ENCODE measurements around the gene ZDHHC20. TPM values are rescaled to one million over a fixed set of nuclear protein-coding genes. Genes with fewer than 3 reads are reported as not detected.

The ZDHHC20 gene
- total RNA-seq, 1 experiment from 2014 or later = 69.1 TPM

GRCh38 chr13:21364357-21364756 lies 94.7 kb downstream of the ZDHHC20 start:
- no peaks in the 10 kb centered on the region for H3K23me2 ChIP-seq (ENCODE audit: insufficient read length, low read depth, low read length, poor library complexity, severe bottlenecking)
- no peak overlapping the region for H3K4ac ChIP-seq (ENCODE audit: low read depth, low read length)
- no peaks in the 10 kb centered on the region for H3K27me3 ChIP-seq (ENCODE audit: insufficient read depth, low read length)
- no peak overlapping the region for H3K4me2 ChIP-seq (ENCODE audit: insufficient read depth, insufficient read length, low read length)
- H2BK20ac ChIP-seq (ENCODE audit: low read depth, low read length, poor library complexity, severe bottlenecking) = no peak overlapping the region
- no CpG with 5 or more reads among the region's 7 CpGs for WGBS (ENCODE audit: extremely low coverage, insufficient read length, low lambda C conversion rate)
- no peak overlapping the region for H2AFZ ChIP-seq (ENCODE audit: low read length)
- no peak overlapping the region for H3K23ac ChIP-seq (ENCODE audit: insufficient read length, low read depth, low read length)
- no peak overlapping the region for H4K5ac ChIP-seq (ENCODE audit: insufficient read length, low read depth, low read length)
- no peak for DNase-seq
- H3K79me1 ChIP-seq (ENCODE audit: insufficient read depth, low read depth, low read length, poor library complexity, severe bottlenecking) = no peaks in the 10 kb centered on the region
- H3K9ac ChIP-seq (ENCODE audit: extremely low read depth, insufficient read length, low read length) = no peak overlapping the region
- H2BK5ac ChIP-seq (ENCODE audit: insufficient read length, low read length) = no peak overlapping the region
- H3K36me3 Mint-ChIP-seq (ENCODE audit: insufficient read depth in 1 of 3, low read depth in 3 of 3) = no peaks in the 10 kb centered on the region; a peak in 1 of 7 replicates
- H3K27me3 Mint-ChIP-seq (ENCODE audit: low read depth) = peaks cover 1% of the 10 kb centered on the region; the same call in 1 of the 2 replicates
- no peaks in the 10 kb centered on the region; the same call in 1 of the 2 replicates for H3K4me1 ChIP-seq (ENCODE audit: insufficient read depth, low read length)
- peaks cover 0 to 11% of the 10 kb centered on the region in 2 experiments; a peak in 4 of 5 replicates for H3K9me3 Mint-ChIP-seq
- peaks cover 7% of the 10 kb centered on the region in 2 experiments for H3K4me1 Mint-ChIP-seq
- no peaks in the 10 kb centered on the region for H4K20me1 ChIP-seq (ENCODE audit: control insufficient read depth, insufficient read depth, insufficient read length)
- H3T11ph ChIP-seq (ENCODE audit: low read length) = no peak overlapping the region
- no peak for TF ChIP-seq CTCF (conservative IDR thresholded peaks at IDR 0.05)
- no peak overlapping the region for H2BK120ac ChIP-seq (ENCODE audit: low read depth, low read length, poor library complexity, severe bottlenecking)
- no peak overlapping the region for H4K8ac ChIP-seq (replicated peaks; ENCODE audit: insufficient read length, low read depth, low read length)
- H3K9me3 ChIP-seq (ENCODE audit: control insufficient read depth, low read depth, low read length) = no peaks in the 10 kb centered on the region
- H3K4me3 Mint-ChIP-seq = no peak overlapping the region
- no peak overlapping the region for H3K27ac ChIP-seq (ENCODE audit: insufficient read length, low read depth, low read length)
- H2BK15ac ChIP-seq (ENCODE audit: low read depth, low read length) = no peak overlapping the region
- H3K14ac ChIP-seq (ENCODE audit: insufficient read depth, low read length) = no peak overlapping the region
- H2BK12ac ChIP-seq (ENCODE audit: insufficient read length, low read depth, low read length) = no peak overlapping the region
- H2AK5ac ChIP-seq (ENCODE audit: insufficient read length, low read length) = no peak overlapping the region
- H4K91ac ChIP-seq (ENCODE audit: insufficient read length, low read depth, low read length) = no peak overlapping the region
- H3K79me2 ChIP-seq (ENCODE audit: insufficient read depth, low read length) = no peaks in the 10 kb centered on the region
- no peak overlapping the region for H3K27ac Mint-ChIP-seq
- no peak overlapping the region for H3K56ac ChIP-seq (ENCODE audit: insufficient read length, low read depth, low read length)
- H3K18ac ChIP-seq (ENCODE audit: insufficient read length, low read depth, low read length) = no peak overlapping the region
